GM18870 (cell line): ENCODE data around the gene ASGR1.
"Not testable (repeated sequence)": the region's sequence is repeated elsewhere in the genome, so short reads cannot be mapped to it uniquely, and the experiment has no call there.

ENCODE experiments used
- ATAC-seq: cut with Tn5 transposase; IDR thresholded peaks from one replicate; pipeline ENCODE4 v1.9.1; 2021; ENCODE audit warnings: moderate library complexity; ENCODE audit not compliant: unreplicated experiment

The ASGR1 gene

DNA sequence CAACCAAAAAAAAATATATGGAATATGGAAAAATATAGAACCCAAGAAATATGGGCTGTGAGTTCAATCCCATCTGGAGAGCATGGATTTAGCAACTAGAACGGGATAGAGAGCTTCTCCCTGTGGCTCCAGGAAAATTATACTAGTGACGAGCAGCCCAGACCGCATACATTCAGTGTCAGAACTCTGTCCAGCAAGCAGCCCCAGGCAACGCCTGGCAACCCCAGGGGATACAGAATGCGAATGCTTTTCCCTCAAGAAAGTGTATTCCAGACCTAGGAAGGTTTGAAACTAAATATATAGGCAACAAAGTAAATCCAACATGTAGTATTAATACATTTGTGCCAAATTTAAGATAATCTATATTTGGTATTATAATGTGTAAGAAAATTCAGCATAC is 51.0 kb downstream of the ASGR1 start:
- no peak for ATAC-seq

DNA sequence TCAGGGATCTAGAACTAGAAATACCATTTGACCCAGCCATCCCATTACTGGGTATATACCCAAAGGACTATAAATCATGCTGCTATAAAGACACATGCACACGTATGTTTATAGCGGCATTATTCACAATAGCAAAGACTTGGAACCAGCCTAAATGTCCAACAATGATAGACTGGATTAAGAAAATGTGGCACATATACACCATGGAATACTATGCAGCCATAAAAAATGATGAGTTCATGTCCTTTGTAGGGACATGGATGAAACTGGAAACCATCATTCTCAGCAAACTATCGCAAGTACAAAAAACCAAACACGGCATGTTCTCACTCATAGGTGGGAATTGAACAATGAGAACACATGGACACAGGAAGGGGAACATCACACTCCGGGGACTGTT is 51.7 kb downstream of the ASGR1 start:
- ATAC-seq: not testable (repeated sequence)

- not testable (repeated sequence) for ATAC-seq
These were observed 52.8 kb downstream of the ASGR1 start for GRCh38 chr17:7126386-7126785.

DNA sequence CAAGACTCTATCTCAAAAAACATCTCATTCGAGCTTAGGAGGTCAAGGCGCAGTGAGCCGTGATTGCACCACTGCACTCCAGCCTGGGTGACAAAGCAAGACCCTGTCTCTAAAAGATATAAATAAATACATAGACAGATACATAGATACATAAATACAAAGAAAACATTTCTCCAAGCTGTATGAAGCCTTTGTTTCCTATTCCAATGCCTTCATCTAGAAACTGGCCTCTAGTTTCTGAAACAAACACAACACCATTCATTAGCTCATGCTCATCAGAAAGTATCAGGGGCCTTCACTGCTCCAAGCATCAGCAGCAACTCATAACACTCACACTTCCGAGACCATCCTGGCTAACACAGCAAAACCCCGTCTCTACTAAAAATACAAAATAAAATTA is 54.2 kb downstream of the ASGR1 start:
- no peak for ATAC-seq

DNA sequence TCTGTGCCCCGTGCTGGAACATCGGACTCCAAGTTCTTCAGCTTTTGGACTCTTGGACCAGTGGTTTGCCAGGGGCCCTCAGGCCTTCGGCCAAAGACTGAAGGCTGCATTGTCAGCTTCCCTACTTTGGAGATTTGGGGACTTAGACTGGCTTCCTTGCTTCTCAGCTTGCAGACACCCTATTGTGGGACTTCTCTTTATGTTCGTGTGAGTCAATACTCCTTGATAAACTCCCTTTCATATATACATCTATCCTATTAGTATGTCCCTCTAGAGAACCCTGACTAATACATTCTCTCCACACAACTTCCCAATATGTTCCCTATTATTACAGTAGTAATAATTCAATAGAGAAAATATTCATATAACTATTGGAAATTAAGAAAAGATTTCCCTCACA is 55.3 kb downstream of the ASGR1 start:
- ATAC-seq: no peak
